ENCODE measurements around the gene RAMP3.
"Not testable (repeated sequence)": the region's sequence is repeated elsewhere in the genome, so short reads cannot be mapped to it uniquely, and the experiment has no call there.

Gene RAMP3

DNA sequence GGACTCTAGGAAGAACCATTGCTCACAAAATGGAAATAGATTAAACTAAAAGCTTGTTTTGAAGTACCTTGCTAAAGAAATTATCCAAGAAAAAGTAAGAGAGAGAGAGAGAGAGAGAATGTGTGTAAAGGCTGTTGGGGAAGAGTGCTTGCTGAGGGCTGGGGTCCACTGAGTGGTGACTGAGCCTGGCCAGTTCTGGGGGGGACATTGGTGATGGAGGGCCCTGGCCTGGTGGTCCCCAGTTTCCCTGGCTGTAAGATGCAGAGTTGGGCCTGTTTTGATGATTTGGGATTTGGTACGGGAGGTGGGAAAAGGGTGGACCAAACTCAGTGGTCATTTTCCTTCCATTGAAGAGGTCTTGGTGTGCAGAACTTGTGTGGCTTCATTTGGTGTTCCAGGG is 880 bp downstream of the RAMP3 start:
- no peak for DNase-seq

DNA sequence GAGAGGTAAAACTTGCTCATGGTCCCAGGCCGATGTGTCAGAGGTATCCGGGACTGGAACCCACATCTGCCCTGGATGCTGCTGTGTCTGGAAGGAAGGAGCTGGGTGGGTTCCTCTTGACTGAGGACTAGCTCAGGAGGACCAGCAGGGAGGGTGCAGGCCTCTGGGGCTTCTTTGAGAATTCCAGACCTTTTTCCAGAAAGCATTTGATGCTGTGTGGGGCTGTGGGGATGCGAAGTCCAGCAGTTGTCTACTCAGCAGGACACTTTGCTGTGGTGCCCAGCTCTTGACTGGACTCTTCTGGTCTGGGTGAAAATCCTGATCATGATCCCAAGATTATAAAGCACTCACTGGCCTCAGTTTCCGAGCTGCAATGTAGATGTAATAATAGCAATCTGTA is 1.7 kb downstream of the RAMP3 start:
- DNase-seq: no peak

DNA sequence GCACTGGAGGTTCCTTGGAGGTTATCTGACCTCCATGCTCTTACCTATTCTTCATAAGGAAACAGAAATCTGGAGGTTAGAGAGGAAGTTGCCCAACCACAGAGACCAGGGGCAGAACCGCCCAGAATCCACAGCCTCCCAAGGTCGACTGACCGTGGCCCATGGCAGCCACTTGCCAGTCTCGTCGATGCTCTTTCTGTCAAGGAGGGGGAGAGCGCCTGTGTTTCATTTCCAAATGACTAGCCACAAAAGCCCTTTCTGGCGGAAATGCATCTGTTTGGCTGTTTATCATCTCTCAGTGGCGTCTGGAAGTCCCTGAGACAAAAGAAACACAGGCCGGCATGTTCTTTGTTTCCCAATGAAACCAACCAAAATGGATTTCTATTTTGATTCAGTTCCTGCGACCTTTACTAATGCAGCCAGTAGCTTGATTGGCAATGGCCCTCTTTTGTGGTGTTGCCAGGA is 2.9 kb downstream of the RAMP3 start:
- DNase-seq: peak; percentile 18

DNA sequence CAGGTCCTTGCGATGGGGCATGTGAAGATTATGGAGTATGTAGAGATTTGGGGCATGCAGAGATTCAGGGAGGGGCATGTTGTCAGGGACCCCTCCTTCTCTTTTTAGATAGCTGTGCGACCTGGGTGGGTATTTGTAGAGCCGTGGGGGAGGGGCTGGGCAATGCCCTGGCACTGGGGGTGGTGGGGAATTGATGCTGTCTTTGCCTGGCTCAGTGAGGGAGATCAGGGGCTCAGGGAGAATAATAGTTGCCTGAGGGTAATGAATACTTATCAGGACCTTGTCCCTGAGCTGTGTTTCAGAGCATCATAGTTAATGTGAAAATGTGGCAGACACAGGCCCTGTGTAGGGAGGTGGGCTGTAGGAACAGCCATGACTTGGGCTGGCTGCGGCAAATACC is 3.5 kb downstream of the RAMP3 start:
- DNase-seq: no peak

DNA sequence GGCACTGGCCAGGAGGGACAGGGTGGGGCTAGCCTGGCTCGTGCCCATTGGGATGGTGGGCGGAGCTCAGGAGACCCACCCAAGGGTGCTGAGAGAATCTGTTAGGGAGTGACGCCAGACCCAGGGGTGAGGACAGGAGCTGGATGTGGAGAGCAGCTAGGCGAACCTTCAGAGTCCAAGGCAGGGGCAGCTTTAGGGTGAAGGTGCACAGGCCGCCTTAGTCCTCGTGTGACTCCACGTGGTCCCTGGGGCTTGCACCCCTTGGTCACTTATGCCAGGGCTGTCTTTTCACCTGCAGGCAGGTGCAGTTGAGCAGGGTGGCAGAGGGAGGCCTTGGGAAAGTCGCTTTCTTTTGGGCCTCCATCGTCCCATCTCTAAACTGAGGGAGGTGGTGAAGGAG is 4.3 kb downstream of the RAMP3 start:
- DNase-seq: no peak

DNA sequence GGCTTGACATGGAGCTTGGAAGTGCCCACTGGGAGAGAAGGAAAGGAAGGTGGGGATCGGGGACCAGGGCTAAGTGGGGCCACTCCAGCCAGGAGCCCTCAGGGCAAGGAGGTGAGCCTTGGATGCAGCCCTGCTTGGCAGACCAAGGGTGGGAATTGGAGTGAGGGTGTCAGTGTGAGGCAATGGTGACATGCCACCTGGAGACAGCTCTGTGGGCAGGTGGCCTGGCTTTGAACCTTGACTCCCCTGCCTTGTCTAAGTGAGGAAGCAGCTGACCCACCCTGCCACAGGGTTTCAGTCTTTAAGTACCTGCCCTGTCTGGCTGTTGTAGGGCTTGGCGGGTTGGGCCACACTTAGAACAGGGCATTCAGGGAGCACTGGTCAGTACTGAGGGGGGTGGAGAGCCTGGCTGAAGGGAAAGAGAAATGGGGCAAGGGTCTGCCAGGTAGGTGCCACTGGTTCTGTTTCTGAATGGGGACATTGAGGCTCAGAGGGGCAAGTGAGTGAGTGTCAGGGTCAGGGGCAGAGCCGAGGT is 4.8 kb downstream of the RAMP3 start:
- DNase-seq: no peak

DNA sequence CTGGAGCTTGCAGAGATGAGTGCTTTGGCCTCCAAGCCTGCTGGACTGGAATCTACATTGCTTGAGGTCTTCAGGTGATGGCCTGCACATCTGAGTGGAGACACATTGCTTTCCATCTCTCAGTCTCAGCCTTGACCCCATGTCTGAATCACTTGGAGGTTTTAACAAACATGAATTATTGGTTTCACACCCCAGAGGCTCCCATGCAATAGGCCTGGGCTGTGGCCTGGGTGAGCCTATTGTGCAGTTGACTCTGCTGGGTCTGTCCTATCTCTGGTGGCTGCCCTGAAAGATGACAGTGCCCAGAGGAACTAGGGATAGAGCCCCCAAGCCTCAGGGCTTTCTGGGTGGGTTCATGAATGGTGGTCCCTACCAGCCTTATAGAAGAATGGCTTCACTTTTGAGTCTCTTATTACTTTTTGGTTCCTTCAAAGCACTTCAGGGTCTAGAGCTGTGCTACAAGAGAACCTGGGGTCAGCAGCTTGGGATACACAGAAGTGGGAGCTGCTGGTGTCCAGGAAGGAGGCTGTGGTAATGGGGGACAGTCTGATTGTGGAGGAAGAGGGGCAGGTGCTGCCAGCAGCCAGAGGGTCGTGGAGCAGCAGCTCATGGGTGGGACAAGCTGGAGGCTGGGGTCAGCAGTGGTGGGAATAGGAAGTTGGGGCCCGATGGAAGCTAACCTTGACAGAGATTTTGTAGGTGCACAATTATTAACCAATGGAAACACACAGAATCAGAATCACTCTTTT is 5.5 kb downstream of the RAMP3 start:
- DNase-seq: no peak

DNA sequence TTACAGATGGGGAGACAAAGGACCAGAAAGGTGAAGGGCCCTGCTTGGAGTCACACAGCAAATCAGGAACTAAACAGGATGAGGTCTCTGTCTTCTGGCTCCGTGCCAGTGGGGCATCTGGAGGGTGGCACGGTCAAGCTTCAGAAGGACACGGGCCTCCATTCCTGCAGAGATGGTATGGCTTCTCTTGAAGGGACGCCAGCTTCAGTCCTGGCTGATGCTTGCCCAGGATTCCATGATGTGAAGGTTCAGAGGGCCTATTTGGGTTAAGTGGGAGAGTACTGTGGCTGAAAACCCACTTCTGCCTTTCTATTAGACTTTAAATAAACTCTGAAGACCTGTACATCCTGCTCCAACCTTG is 6.1 kb downstream of the RAMP3 start:
- no peak for DNase-seq

DNA sequence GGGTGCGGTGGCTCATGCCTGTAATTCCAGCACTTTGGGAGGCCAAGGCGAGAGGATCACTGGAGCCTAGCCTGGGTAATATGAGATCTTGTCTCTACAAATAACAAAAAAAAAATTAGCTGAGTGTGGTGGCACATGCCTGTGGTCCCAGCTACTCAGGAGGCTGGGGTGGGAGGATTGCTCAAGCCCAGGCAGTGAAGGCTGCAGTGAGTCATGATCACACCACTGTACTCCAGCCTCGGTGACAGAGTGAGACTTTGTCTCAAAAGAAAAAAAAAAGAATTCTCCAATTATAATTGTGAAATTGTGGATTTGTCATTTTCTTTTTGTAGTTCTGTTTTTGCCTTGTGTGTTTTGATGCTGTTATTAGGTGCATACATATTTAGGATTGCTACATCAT is 6.7 kb downstream of the RAMP3 start:
- not testable (repeated sequence) for DNase-seq

DNA sequence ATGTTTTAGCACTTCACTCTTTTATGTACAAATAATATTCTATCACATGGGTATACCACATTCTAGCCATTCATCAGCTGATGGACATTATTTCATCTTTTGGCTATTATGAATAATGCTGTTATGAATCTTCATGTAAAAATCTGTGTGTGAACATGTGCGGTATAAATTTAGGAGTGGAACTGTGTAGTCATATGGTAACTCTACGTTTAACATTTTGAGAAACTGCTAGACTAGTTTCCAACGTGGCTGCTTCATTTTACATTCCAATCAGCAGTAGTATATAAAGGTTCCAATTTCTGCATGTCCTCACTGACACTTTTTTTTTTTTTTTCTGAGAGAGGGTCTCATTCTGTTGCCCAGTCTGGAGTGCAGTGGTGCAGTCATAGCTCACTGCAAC is 8.3 kb downstream of the RAMP3 start:
- DNase-seq: no peak

DNA sequence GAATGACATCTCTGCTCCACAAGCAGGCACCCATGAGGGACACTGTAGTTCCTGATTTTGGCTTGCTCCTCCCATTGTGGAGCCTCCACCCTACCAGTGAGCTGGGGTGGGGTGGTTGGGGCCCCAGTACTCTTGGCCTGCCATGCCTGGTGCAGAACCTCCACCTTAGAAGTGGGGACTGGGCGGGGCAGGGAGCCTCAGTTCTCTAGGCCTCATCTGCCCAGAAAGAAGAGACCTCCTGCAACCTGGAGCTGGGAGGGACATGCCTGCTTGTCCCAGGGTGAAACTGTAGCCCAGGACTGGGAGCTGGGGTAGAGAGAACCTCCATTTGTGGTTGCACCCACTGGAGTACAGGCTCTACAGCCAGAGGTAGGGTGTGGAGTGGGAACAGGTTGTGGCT is 14.4 kb downstream of the RAMP3 start:
- DNase-seq: no peak

DNA sequence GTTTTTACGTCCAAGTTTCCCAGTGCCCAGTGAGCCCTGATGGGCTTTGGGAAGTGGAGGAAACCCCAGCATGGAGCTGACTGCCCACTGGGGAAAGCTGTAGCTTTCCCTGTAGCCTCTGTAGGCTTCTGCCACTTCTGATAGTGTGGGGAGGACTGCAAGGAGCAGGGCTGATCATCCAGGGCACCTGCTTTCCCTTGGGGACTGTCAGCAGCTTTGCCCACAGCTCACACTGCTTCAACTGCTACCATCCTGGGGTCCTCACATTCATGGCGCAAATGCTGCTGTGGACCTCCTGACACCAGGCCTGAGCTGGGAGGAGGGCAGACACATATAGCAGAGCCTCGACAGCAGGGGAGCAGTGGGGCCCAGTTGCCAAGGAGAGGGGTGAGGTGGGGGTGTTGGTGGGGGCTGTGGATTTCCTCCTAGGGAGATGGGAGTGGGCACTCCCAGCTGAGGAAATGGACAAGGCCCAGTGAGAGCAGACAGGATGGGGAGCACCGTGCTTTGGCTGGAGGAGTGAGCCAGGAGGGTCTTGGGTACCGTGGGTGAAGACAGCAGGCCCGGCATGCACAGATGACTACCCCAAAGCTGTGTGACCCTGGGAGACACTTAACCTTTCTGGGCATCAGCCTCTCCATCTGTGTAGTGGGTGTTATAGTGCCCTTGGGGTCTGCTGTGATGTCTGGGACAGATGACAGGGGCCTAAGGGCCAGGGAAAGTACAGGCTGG is 16.2 kb downstream of the RAMP3 start:
- DNase-seq: no peak

DNA sequence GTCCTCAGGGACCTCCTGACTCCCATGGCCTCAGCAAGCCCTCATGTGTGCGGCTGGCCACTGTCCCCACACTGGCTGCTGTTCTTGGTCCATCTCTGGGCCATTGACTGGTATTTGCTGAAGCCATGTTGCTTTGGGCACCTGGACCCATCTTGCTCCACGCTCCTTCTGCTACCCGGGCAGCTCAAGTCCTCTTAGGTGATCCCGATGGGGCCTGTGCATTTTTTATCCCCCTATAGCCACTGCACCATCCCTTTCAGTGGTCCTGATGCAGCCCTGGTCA is 16.7 kb downstream of the RAMP3 start:
- no peak for DNase-seq

DNA sequence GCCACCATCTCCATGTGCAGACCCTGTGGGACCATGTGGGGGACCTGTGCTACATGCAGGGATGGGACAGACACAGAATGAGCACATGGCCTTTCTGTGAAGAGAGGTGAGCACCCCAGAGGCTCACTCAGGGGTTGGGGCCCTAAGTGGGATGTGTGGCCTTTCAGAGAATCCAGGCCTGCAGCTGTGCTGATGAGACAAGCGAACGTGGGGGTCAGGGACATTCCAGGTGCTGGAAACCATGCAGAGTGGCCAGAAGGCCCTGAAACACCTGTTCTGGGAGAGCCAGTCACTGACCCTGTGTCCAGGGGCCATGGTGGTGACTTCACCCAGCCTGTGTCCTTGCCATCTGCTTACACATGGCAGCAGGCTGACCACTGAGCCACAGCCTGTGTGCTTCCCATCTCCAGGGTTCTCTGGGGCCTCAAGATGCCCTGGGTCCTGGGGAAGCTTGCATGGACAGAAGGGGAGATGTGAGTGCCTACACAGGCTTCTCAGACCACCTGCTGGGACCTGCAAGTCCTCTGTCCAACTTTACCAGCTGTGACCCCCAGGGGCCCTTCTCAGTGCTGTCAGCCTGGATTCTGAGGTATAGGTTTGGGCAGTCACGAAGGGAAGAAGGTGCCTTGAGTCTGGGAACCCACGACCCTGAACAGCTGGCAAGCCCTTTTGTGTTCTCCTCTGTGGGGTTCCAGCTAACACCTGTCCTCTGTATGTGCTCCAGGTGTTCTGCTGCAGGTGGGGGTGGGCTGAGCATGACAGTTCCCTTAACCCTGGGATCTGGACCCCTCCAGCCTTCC is 17.6 kb downstream of the RAMP3 start:
- no peak for DNase-seq

DNA sequence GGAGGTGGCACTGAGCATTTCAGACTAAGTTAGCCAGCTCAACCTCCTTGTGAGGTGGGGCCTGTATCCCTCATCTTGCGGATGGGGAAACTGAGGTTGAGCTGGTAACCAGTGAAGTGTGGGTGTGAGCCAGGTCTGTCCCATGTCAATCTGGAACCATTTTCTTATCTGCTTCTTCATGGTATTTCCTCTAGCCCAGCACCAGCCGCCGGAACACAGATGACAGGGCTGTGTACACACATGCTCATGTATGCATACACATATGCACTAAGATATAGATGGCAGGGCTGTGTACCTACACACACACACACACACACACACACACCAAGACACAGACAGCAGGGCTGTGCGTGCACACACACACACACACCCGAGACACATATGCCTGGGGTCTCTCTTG is 18.5 kb downstream of the RAMP3 start:
- no peak for DNase-seq

DNA sequence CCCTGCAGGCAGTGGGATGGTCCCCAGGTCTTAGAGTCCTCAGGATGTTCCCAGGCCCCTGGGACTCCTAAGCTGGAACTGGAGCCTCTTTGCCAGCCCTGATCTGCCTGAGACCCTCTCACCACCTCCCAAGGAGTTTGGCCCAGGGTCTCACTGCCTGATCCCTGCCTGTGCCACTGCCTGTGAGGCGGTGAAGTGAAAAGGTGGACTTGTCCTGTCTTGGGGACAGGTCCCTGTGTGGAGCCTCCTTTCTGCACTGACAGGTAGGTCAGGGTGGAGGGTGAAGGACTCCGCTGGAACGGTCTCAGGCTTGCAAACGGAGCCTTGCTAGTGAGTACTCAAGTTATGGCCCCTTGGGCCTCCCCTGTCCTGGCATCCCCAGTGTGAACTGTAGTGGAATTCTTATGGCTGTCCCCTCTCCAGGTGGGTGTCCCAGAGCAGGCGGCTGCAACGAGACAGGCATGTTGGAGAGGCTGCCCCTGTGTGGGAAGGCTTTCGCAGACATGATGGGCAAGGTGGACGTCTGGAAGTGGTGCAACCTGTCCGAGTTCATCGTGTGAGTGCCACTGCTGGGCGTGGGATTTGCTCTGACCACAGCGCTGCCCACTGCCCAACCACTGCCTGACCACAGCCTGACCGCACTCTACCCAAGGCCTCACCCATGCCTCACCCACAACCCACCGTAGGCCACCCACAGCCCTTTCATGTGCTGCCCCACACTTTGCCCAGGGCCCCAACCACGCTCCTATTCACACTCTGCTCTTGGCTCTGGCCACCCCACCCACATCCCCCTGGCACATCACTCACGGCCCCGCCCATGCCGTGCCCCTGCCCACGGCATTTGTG is 19.5 kb downstream of the RAMP3 start:
- no peak for DNase-seq

DNA sequence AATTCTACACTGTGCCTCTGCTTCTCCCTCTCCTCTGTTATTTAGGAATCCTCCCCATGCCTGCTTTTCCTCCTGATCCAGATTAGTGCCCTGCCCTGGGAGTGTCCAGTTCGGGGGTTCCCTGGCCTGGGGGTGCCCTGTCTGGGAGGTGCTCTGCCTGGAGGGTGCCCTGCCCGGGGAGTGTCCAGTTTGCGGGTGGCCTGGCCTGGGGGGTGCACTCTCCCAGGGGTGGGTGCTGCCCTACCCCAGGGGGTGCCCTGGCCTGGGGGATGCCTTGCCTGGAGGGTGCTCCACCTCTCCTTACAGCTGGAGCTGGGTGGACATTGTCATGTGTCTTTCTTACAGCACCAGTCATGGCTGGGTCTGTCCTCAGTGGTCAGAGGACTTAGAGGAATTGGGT is 20.2 kb downstream of the RAMP3 start:
- DNase-seq: no peak

DNA sequence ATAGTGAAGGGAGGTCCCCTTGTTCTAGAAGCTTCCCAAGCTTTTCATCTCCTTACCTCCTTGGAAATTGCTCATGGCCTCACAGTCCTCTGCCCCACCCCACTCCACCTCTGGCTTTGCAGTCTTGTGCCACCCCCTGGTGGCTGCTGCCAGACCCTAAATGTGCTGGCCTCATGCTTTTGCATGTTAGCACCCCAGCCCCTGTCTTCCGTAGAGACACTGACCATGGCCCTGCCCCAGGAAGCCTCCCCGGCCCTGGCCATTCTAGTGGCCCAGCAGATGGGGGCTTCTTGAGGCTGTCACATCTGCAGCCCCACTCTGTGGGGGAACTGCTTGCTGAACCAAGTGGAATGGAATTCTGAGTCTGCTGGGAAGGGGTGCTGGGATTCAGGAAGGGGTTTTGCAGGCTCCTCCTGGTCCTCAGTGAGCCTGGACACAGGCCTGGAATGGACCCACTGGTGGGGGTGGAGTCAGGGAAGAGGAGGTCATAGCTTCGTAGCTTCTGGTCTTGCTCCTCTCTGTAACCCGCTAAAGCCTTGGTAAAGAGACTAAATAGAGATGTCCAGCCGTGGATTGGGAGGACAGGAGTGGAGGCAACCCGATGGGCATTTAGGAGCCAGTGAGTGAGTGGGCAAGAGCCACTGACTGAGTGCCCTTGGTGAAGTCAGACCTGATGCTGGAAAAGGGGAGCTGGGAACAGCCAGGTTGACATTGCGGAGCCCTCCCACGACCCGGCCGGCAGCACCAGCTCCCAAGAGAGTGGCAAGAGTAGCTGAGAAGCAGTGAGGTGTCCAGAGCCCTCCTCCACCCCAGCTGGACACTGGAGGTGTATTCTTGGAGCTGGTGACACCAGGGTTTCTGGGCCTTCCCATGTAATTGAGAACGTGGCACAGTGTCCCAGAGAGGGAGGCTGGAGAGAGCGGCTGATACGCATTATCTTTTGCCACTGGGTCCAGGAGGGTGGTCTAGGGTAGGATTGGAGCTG is 20.9 kb downstream of the RAMP3 start:
- no peak for DNase-seq

DNA sequence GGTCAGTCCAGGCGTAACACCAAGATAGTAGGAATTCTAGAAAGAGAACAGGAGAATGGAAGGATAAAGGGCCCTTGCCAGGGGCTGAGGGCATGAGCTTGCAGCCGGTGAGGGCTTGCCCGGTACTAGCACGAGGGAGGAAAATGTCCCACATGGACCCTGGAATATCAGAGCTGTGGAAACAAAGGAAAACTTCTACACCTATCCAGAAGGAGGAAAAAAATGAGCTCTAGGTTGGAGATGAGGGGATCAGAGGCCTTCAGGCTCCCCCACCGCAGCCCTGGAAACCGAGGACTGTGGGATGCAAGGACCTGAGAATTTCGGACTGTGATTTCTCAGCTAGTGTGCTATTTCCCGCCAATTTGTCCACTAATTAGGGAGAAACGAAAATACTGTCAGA is 22.1 kb downstream of the RAMP3 start:
- no peak for DNase-seq

DNA sequence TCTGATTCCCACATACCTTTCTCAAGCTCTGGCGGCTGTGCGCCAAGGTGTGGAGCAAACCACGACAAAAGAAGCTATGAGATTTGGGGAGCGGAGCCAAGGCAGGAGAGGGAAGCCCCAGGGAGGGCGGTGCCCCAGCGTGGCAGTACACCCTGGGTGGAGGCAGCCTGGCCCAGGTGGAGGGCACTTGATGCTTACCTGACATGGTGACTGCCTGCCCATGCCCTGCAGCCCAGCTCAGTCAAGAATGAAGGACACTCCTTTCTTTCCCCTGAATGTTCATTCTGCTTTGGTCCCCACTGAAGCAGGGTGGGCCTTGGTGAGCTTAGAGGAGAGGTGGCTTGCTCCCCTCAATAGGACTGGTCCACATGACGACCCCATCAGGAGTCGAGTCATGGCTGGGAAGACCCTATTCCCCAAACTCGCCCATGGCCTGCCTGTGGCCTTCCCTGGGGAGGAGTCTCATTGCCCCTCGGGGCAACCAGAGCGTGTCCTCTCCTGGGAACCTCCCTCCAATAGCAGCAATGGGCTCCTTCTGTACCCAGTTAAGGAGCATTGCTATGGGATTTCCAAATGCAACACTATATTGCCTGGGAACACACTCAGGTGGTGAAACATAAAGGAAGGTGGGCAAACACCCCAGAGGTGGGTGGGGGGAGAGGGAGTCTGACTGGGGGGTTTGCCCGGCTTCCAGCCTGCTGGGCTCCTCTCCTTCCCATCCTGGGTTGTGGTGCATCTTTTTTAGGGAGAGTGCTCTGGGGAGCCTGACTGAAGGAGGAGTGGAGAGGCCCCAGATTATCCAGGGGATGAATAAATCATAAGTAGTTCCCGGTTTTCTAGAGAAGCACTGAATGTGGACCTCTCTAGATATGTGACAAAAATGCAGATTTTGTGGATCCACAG is 22.7 kb downstream of the RAMP3 start:
- DNase-seq: no peak

All from midbrain (tissue), 1 donor.